Measurements from ENCODE around the gene PARD6A. TPM values are rescaled to one million over a fixed set of nuclear protein-coding genes. Genes with fewer than 3 reads are reported as not detected.

PARD6A gene
- total RNA-seq, 4 donors from 2014 or later: 11.3 to 22.8 (median 16.0) TPM

- WGBS: 91% methylated on average over 26 of the region's 34 CpGs
- no peak for DNase-seq (ENCODE audit: extremely low spot score)
- H3K9me3 ChIP-seq: no peaks in the 10 kb centered on the region
- H3K27ac ChIP-seq (replicated peaks in 1 of 4): peak overlapping the region in 2 of 4 donors; percentile 95 to 98
- H3K36me3 ChIP-seq: peaks cover 0 to 46% (median 32%) of the 10 kb centered on the region in 4 donors
- no peak for TF ChIP-seq CTCF (IDR thresholded peaks at IDR 0.05)
- no peak for TF ChIP-seq EP300 (IDR thresholded peaks at IDR 0.05)
- intact Hi-C loops (cut with DNase I): loop anchor here (5.0 kb wide), 1 partner anchor 145 kb away; the partner anchor contains the start of genes RANBP10 and TSNAXIP1
- H3K4me3 ChIP-seq: no peak overlapping the region
- peaks cover 28 to 56% (median 47%) of the 10 kb centered on the region in 4 donors for H3K4me1 ChIP-seq
- H3K27me3 ChIP-seq: no peaks in the 10 kb centered on the region
Observed at GRCh38 chr16:67661886-67662652, 1.3 kb downstream of the PARD6A start.

DNA sequence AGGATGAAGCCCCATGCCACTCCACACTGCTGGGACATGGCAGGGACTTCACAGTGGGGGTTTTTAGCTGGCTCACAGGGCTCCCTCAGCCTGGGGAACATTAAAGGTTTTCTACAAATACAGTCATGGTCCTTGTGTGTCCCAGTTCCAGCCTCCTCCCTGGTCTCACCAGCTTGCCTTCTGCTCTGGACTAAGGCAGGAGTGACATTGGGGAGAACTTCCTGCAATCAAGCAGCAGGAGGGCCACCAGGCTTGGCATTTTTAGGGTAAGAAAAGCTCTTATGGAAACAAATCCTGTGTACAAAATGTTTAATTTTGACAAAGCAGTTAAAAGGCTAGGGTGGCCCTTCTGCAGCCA, 1.9 kb downstream of the PARD6A start:
- TF ChIP-seq EP300 (IDR thresholded peaks at IDR 0.05) (no peak), POLR2A (IDR thresholded peaks at IDR 0.05; ENCODE audit: low read depth) (no peak), CTCF (IDR thresholded peaks at IDR 0.05) (no peak), POLR2AphosphoS5 (IDR thresholded peaks at IDR 0.05) (no peak)
- H3K27me3 ChIP-seq: no peaks in the 10 kb centered on the region
- peaks cover 34 to 61% (median 53%) of the 10 kb centered on the region in 4 donors for H3K4me1 ChIP-seq
- H3K27ac ChIP-seq (replicated peaks in 1 of 4): no peak overlapping the region
- peaks cover 0 to 40% (median 26%) of the 10 kb centered on the region in 4 donors for H3K36me3 ChIP-seq
- no peaks in the 10 kb centered on the region for H3K9me3 ChIP-seq
- no peak for DNase-seq (ENCODE audit: extremely low spot score)
- no peak overlapping the region for H3K4me3 ChIP-seq
- intact Hi-C loops (cut with DNase I): loop anchor here (5.0 kb wide), 1 partner anchor 145 kb away; the partner anchor contains the start of genes RANBP10 and TSNAXIP1

- Histone ChIP-seq H3K4me3 (no peak overlapping the region), H3K27me3 (no peaks in the 10 kb centered on the region), H3K27ac (replicated peaks in 1 of 4) (no peak overlapping the region), H3K4me1 (peaks cover 40 to 67% (median 58%) of the 10 kb centered on the region in 4 donors), H3K9me3 (no peaks in the 10 kb centered on the region), H3K36me3 (peaks cover 0 to 34% (median 20%) of the 10 kb centered on the region in 4 donors)
- intact Hi-C loops (cut with DNase I): loop anchor here (5.0 kb wide), 1 partner anchor 144 kb away; the partner anchor contains the start of genes RANBP10 and TSNAXIP1
- WGBS: 83% methylated on average over 18 of the region's 25 CpGs
- TF ChIP-seq CTCF (IDR thresholded peaks at IDR 0.05): no peak
- DNase-seq (ENCODE audit: extremely low spot score): no peak
Observed at GRCh38 chr16:67663151-67663876, 2.6 kb downstream of the PARD6A start.

- H3K27me3 ChIP-seq: no peaks in the 10 kb centered on the region
- H3K27ac ChIP-seq (replicated peaks in 1 of 4): no peak overlapping the region
- 78% methylated on average over 1 of the region's 6 CpGs for WGBS
- peaks cover 39 to 64% (median 53%) of the 10 kb centered on the region in 4 donors for H3K4me1 ChIP-seq
- H3K36me3 ChIP-seq: peaks cover 0 to 29% (median 14%) of the 10 kb centered on the region in 4 donors
- intact Hi-C loops (cut with DNase I): loop anchor here (2.0 to 5.0 kb wide), 2 partner anchors 101 to 143 kb away; partner anchors contain the start of genes CTCF, RANBP10 and TSNAXIP1
- no peak overlapping the region for H3K4me3 ChIP-seq
- TF ChIP-seq POLR2AphosphoS5 (IDR thresholded peaks at IDR 0.05) (no peak), EP300 (IDR thresholded peaks at IDR 0.05) (no peak), POLR2A (IDR thresholded peaks at IDR 0.05; ENCODE audit: low read depth) (no peak), CTCF (IDR thresholded peaks at IDR 0.05) (no peak)
- DNase-seq (ENCODE audit: extremely low spot score): no peak
- H3K9me3 ChIP-seq: no peaks in the 10 kb centered on the region
Observed at GRCh38 chr16:67663877-67664222, 3.1 kb downstream of the PARD6A start.
